ENCODE measurements around the gene EVC. TPM values are rescaled to one million over a fixed set of nuclear protein-coding genes. Genes with fewer than 3 reads are reported as not detected.

Gene EVC
- total and polyA plus RNA-seq, 4 donors, result 2.9 to 40.8 (median 13.6) TPM

DNA sequence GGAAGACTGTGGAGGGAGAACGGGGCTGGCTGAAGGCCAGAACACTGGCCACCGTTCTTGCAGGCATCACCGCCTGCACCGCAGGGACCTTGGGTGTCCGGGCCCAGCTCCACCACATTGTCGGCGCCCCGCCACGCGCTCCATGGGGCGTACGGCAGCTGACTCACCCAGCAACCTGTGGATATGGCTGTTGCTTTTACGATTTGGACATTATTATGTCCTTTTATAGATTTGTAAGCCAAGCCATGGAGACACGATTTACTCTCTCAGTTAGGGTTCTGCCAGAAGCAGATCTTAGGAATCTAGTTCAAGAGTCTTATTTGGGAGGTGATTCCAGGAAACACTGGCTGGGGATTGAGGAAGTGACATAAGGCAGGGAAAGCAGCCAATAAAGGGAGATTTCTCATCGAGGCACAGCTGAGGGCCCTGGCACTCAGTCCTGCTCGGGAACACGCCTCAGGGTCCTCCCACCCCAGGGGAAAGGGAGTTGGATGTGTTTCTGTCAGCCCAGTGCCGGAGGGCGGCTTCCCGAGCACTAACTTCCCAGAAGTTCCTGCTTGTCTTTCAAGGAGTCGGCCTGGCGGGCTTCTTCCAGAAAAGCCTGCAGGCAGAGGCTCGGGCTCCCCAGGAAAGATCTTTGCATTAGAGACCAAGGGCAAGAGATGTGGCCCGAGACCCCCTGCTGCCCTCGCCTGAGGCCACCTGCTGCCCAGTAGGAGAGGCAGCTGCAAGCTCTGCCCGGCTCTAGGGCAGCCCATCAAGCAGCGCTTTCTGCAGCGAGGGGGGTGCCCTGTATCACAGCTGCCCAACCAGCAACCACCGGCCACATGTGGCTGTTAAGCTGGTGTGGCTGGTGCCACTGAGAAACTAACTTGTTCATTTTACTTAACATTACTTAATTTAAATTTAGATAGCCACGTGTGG, 129.0 kb downstream of the EVC start:
- ATAC-seq (ENCODE audit: insufficient read depth, low FRiP score) (peak; percentile 22), DNase-seq (peak; percentile 58 to 90 (median 82))
- H3K36me3 ChIP-seq (ENCODE audit: control insufficient read depth in 4 of 4, insufficient read depth in 4 of 4, low read length in 4 of 4), result peaks cover 0 to 23% (median 10%) of the 10 kb centered on the region in 4 donors
- TF ChIP-seq, protein P1, sequence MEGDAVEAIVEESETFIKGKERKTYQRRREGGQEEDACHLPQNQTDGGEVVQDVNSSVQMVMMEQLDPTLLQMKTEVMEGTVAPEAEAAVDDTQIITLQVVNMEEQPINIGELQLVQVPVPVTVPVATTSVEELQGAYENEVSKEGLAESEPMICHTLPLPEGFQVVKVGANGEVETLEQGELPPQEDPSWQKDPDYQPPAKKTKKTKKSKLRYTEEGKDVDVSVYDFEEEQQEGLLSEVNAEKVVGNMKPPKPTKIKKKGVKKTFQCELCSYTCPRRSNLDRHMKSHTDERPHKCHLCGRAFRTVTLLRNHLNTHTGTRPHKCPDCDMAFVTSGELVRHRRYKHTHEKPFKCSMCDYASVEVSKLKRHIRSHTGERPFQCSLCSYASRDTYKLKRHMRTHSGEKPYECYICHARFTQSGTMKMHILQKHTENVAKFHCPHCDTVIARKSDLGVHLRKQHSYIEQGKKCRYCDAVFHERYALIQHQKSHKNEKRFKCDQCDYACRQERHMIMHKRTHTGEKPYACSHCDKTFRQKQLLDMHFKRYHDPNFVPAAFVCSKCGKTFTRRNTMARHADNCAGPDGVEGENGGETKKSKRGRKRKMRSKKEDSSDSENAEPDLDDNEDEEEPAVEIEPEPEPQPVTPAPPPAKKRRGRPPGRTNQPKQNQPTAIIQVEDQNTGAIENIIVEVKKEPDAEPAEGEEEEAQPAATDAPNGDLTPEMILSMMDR (IDR thresholded peaks at IDR 0.05; ENCODE audit: control extremely low read depth, extremely low read depth), result no peak
- H3K9ac ChIP-seq (ENCODE audit: insufficient read depth in 1 of 2, low read length in 2 of 2), result peak overlapping the region in 1 of 2 donors; percentile 38
- H3K9me3 ChIP-seq (ENCODE audit: control insufficient read depth in 4 of 4, insufficient read depth in 3 of 4, low read length in 3 of 4), result no peaks in the 10 kb centered on the region
- peaks cover 0 to 29% (median 10%) of the 10 kb centered on the region in 5 donors for H3K4me1 ChIP-seq (ENCODE audit: control insufficient read depth in 5 of 5, insufficient read depth in 5 of 5, low read length in 5 of 5)
- WGBS, 2 donors, result 63 to 76% methylated on average over 30 of the region's 30 CpGs
- no peak overlapping the region for H3K27ac ChIP-seq (ENCODE audit: low read depth in 1 of 2, low read length in 1 of 2)
- H3K4me3 ChIP-seq, result no peak overlapping the region
- peaks cover 0 to 2% (median 0%) of the 10 kb centered on the region in 3 donors for H3K27me3 ChIP-seq (ENCODE audit: control insufficient read depth in 3 of 3, insufficient read depth in 3 of 3, low read length in 2 of 3)

- Histone ChIP-seq H3K36me3 (ENCODE audit: control insufficient read depth in 4 of 4, insufficient read depth in 4 of 4, low read length in 4 of 4) (peaks cover 0 to 12% (median 3%) of the 10 kb centered on the region in 4 donors), H3K27me3 (ENCODE audit: control insufficient read depth in 3 of 3, insufficient read depth in 3 of 3, low read length in 2 of 3) (peaks cover 0 to 2% (median 0%) of the 10 kb centered on the region in 3 donors), H3K27ac (ENCODE audit: low read depth in 1 of 2, low read length in 1 of 2) (no peak overlapping the region), H3K4me1 (ENCODE audit: control insufficient read depth in 5 of 5, insufficient read depth in 5 of 5, low read length in 5 of 5) (peaks cover 0 to 32% (median 10%) of the 10 kb centered on the region in 5 donors), H3K9ac (ENCODE audit: insufficient read depth in 1 of 2, low read length in 2 of 2) (no peak overlapping the region), H3K4me3 (no peak overlapping the region), H3K9me3 (ENCODE audit: control insufficient read depth in 4 of 4, insufficient read depth in 3 of 4, low read length in 3 of 4) (peaks cover 0 to 3% (median 0%) of the 10 kb centered on the region in 4 donors)
- TF ChIP-seq, protein P1 (IDR thresholded peaks at IDR 0.05; ENCODE audit: control extremely low read depth, extremely low read depth), result no peak
- WGBS, 2 donors, result 92 to 94% methylated on average over 4 of the region's 4 CpGs
- DNase-seq (no peak), ATAC-seq (ENCODE audit: insufficient read depth, low FRiP score) (no peak)
Observed at GRCh38 chr4:5842456-5842855, 131.5 kb downstream of the EVC start.

DNA sequence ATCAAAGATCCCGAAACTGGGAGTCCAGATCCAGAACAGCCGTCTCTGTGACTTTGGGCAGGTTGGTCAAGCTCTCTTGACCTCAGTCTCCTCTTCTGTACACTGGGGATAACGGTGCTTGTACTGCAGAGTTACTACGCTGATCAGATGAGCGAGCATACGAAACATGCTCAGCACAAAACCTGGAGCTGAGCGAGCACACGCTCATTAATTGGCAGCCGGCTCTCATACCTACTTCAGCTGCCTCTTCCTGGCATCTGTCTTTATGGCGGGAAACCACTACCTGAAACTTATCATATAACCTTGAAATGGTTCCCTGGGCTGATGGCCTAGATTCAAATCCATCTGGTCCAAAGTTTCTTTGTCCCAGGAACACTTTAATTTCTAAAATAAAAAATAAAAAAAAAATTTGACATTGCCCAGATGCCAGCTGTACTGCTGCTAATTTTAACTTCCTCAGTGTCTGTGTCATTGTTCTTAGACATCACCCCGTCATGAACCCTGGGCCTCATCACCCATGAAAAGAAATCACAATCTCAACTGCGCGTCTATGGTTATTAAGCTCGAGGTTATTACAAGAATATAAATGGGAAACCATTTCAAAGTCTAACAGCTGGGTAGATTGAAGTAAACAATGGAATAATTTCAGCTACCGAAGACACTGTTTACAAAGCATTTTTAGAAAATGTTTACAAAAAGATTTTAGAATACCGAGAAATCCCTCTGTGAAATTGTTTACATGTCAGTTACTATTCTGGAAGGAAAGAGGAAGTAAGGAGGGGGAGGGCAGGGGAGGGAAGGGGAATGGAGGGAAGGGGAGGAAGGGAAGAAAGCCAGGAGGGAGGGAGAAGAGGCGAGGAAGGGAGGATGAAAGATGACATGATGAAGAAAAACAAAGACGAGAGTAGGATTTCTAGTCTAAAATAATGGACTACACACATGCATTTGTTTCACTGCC, 132.9 kb downstream of the EVC start:
- ATAC-seq (ENCODE audit: insufficient read depth, low FRiP score) (no peak), DNase-seq (peak; percentile 50 to 90 (median 82))
- peaks cover 0 to 3% (median 0%) of the 10 kb centered on the region in 4 donors for H3K9me3 ChIP-seq (ENCODE audit: control insufficient read depth in 4 of 4, insufficient read depth in 3 of 4, low read length in 3 of 4)
- no peak overlapping the region for H3K27ac ChIP-seq (ENCODE audit: low read depth in 1 of 2, low read length in 1 of 2)
- H3K9ac ChIP-seq (ENCODE audit: insufficient read depth in 1 of 2, low read length in 2 of 2), result no peak overlapping the region
- TF ChIP-seq, protein P1 (IDR thresholded peaks at IDR 0.05; ENCODE audit: control extremely low read depth, extremely low read depth), result no peak
- H3K4me3 ChIP-seq, result no peak overlapping the region
- H3K27me3 ChIP-seq (ENCODE audit: control insufficient read depth in 3 of 3, insufficient read depth in 3 of 3, low read length in 2 of 3), result peaks cover 0 to 2% (median 0%) of the 10 kb centered on the region in 3 donors
- peaks cover 0 to 8% (median 2%) of the 10 kb centered on the region in 4 donors for H3K36me3 ChIP-seq (ENCODE audit: control insufficient read depth in 4 of 4, insufficient read depth in 4 of 4, low read length in 4 of 4)
- WGBS, 2 donors, result 60 to 63% methylated on average over 18 of the region's 18 CpGs
- peaks cover 0 to 32% (median 10%) of the 10 kb centered on the region in 5 donors for H3K4me1 ChIP-seq (ENCODE audit: control insufficient read depth in 5 of 5, insufficient read depth in 5 of 5, low read length in 5 of 5)

Data from lung (tissue), 12 donors.